SK-N-SH (cell line): ENCODE measurements around the gene CCDC188. TPM values are rescaled to one million over a fixed set of nuclear protein-coding genes. Genes with fewer than 3 reads are reported as not detected.

Experiments used
- CTCF ChIA-PET: fragments of 300-600, 350-600 bp; formaldehyde crosslinking; extraction: SDS; loops from one replicate; lab custom pipeline; 2021; lab: Yijun Ruan, JAX
- POLR2A ChIA-PET: fragments of 350-600 bp; sonication (Branson Sonifier 250); formaldehyde crosslinking; extraction: SDS; loops from one replicate; lab custom pipeline; 2020; ENCODE audit warnings: antibody characterized with exemption, inconsistent platforms; lab: Yijun Ruan, JAX
- DNase-seq: peaks from one replicate; pipeline ENCODE4 v3.0.0; 2012
- H2AFZ ChIP-seq: fragments of 200-600 bp; sonication (generic); 2 replicates; pipeline ENCODE4 v1.8.1; 2016; ENCODE audit warnings: antibody characterized with exemption, mild to moderate bottlenecking, low read depth
- H3F3A ChIP-seq: fragments of 200-600 bp; sonication (generic); replicated peaks from 2 replicates; pipeline ENCODE3; 2016; ENCODE audit warnings: antibody characterized with exemption, mild to moderate bottlenecking; ENCODE audit not compliant: insufficient read depth
- H3K27ac ChIP-seq, 2 experiments: fragments of 200-500 bp in 1 of 2; fragments of 200-600 bp in 1 of 2; sonication (Bioruptor generic) in 1 of 2; sonication (generic), shearing (Covaris generic) in 1 of 2; 2 replicates each; pipeline versions ENCODE4 v1.5.1 to v1.6.1; 2014 to 2016; ENCODE audit warnings: low read depth in 2 of 2, inconsistent platforms in 1 of 2, low read length in 1 of 2, mild to moderate bottlenecking in 1 of 2, mixed read lengths in 1 of 2
- H3K27me3 ChIP-seq: fragments of 200-600 bp; sonication (generic), shearing (Covaris generic); 2 replicates; pipeline ENCODE4 v1.6.1; 2016; ENCODE audit warnings: mixed run types; ENCODE audit not compliant: insufficient read depth
- H3K36me3 ChIP-seq, 2 experiments: fragments of 200-500 bp in 1 of 2; fragments of 200-600 bp in 1 of 2; sonication (Bioruptor generic) in 1 of 2; sonication (generic) in 1 of 2; replicated peaks in 1 of 2; 2 replicates each; pipeline versions ENCODE3 to v1.5.1; 2014 to 2016; ENCODE audit warnings: low read length in 1 of 2, mild to moderate bottlenecking in 1 of 2; ENCODE audit not compliant: insufficient read depth in 2 of 2, control insufficient read depth in 1 of 2
- H3K4me1 ChIP-seq, 2 experiments: fragments of 200-500 bp in 1 of 2; fragments of 200-600 bp in 1 of 2; sonication (Bioruptor generic) in 1 of 2; sonication (generic), shearing (Covaris generic) in 1 of 2; 2 replicates each; pipeline versions ENCODE4 v1.5.1 to v1.6.1; 2014 to 2016; ENCODE audit warnings: low read depth in 1 of 2, low read length in 1 of 2, mixed run types in 1 of 2; ENCODE audit not compliant: insufficient read depth in 2 of 2, control insufficient read depth in 1 of 2
- H3K4me2 ChIP-seq: fragments of 200-600 bp; sonication (generic), shearing (Covaris generic); 2 replicates; pipeline ENCODE4 v1.6.1; 2017; ENCODE audit warnings: mixed run types
- H3K4me3 ChIP-seq, 2 experiments: fragments of 200-500 bp in 1 of 2; fragments of 200-600 bp in 1 of 2; sonication (Bioruptor generic) in 1 of 2; sonication (generic), shearing (Covaris generic) in 1 of 2; 2 replicates each; pipeline versions ENCODE4 v1.5.1 to v1.8.1; 2014 to 2016; ENCODE audit warnings: low read depth in 2 of 2, inconsistent platforms in 1 of 2, low read length in 1 of 2, mild to moderate bottlenecking in 1 of 2, mixed read lengths in 1 of 2, moderate library complexity in 1 of 2
- H3K79me2 ChIP-seq: fragments of 200-600 bp; sonication (generic); 2 replicates; pipeline ENCODE4 v1.8.1; 2017; ENCODE audit warnings: mild to moderate bottlenecking; ENCODE audit not compliant: insufficient read depth
- H3K9ac ChIP-seq: fragments of 200-600 bp; sonication (generic); 2 replicates; pipeline ENCODE4 v1.6.1; 2017; ENCODE audit warnings: mixed run types
- H3K9me2 ChIP-seq: fragments of 200-600 bp; sonication (generic); 2 replicates; pipeline ENCODE4 v1.6.1; 2017; ENCODE audit warnings: mixed run types
- H3K9me3 ChIP-seq: fragments of 200-600 bp; sonication (generic); 2 replicates; pipeline ENCODE4 v1.6.1; 2017; ENCODE audit warnings: mixed run types, mild to moderate bottlenecking, moderate library complexity
- H4K20me1 ChIP-seq: fragments of 200-600 bp; sonication (generic); 2 replicates; pipeline ENCODE4 v1.6.1; 2017; ENCODE audit warnings: mild to moderate bottlenecking, mixed run types; ENCODE audit not compliant: insufficient read depth
- CHD2 ChIP-seq: fragments of 150-350 bp; IDR thresholded peaks from 2 replicates; pipeline ENCODE4 v1.6.1; 2018; ENCODE audit warnings: low read length; ENCODE audit not compliant: partially characterized antibody
- ELF1 ChIP-seq: IDR thresholded peaks from 2 replicates; pipeline ENCODE4 v1.4.0; 2012
- EP300 ChIP-seq, 2 experiments: IDR thresholded peaks; 2 replicates each; pipeline versions ENCODE4 v1.4.0 to v1.6.1; 2012; ENCODE audit warnings: borderline replicate concordance in 1 of 2, low read depth in 1 of 2, low read length in 1 of 2
- EZH2phosphoT487 ChIP-seq: fragments of 200-600 bp; sonication (generic); IDR thresholded peaks from 2 replicates; pipeline ENCODE4 v1.6.1; 2017; ENCODE audit warnings: low read depth, mixed run types, mild to moderate bottlenecking, antibody characterized with exemption, moderate library complexity, borderline replicate concordance
- FOSL2 ChIP-seq: IDR thresholded peaks from 2 replicates; pipeline ENCODE4 v1.4.0; 2012; ENCODE audit warnings: low read depth, mild to moderate bottlenecking, moderate library complexity, borderline replicate concordance
- JUND ChIP-seq: IDR thresholded peaks from 2 replicates; pipeline ENCODE4 v1.4.0; 2012
- MAX ChIP-seq: IDR thresholded peaks from 2 replicates; pipeline ENCODE4 v1.4.0; 2012; ENCODE audit warnings: low read depth
- MEF2A ChIP-seq: IDR thresholded peaks from 2 replicates; pipeline ENCODE4 v1.4.0; 2012; ENCODE audit warnings: low read depth, borderline replicate concordance
- NFIC ChIP-seq: IDR thresholded peaks from 2 replicates; pipeline ENCODE4 v1.4.0; 2012; ENCODE audit warnings: borderline replicate concordance
- NRF1 ChIP-seq: IDR thresholded peaks from 2 replicates; pipeline ENCODE4 v1.6.1; 2012; ENCODE audit warnings: low read depth, mild to moderate bottlenecking, low read length
- PBX3 ChIP-seq: IDR thresholded peaks from 2 replicates; pipeline ENCODE4; 2012
- POLR2AphosphoS5 ChIP-seq: IDR thresholded peaks from 2 replicates; pipeline ENCODE4 v1.6.1; 2012; ENCODE audit warnings: low read depth, low read length
- RAD21 ChIP-seq: IDR thresholded peaks from 2 replicates; pipeline ENCODE4 v1.6.1; 2012; ENCODE audit warnings: mild to moderate bottlenecking, low read length
- RCOR1 ChIP-seq: fragments of 150-350 bp; IDR thresholded peaks from 2 replicates; pipeline ENCODE4 v1.6.1; 2017; ENCODE audit warnings: antibody characterized with exemption, low read length
- REST ChIP-seq: IDR thresholded peaks from 2 replicates; pipeline ENCODE4 v1.6.1; 2012; ENCODE audit warnings: mild to moderate bottlenecking, low read depth, low read length, moderate library complexity
- SIN3A ChIP-seq: IDR thresholded peaks from 2 replicates; pipeline ENCODE4 v1.6.1; 2012; ENCODE audit warnings: low read depth, mild to moderate bottlenecking, low read length, moderate library complexity, borderline replicate concordance
- TAF1 ChIP-seq: IDR thresholded peaks from 2 replicates; pipeline ENCODE4 v1.6.1; 2012; ENCODE audit warnings: low read depth, mild to moderate bottlenecking, low read length, moderate library complexity, borderline replicate concordance
- TCF12 ChIP-seq: IDR thresholded peaks from 2 replicates; pipeline ENCODE4 v1.4.0; 2012
- USF1 ChIP-seq: IDR thresholded peaks from 2 replicates; pipeline ENCODE4 v1.4.0; 2012; ENCODE audit warnings: low read depth, borderline replicate concordance
- USF2 ChIP-seq: fragments of 150-350 bp; IDR thresholded peaks from 2 replicates; pipeline ENCODE4 v1.6.1; 2017; ENCODE audit warnings: antibody characterized with exemption, low read length, low read depth, borderline replicate concordance
- WGBS: methylation state at CpG from one replicate; pipeline ENCODE4 v1.1.6; 2017; ENCODE audit warnings: low lambda C conversion rate; 5-methylcytosine and 5-hydroxymethylcytosine counted together
- polyA plus RNA-seq, 3 experiments: library from polyadenylated mRNA; depleted of rRNA; stranded (reverse); fragments of >200 nt; gene quantifications; 2 replicates each; pipeline ENCODE4 v1.2.3, GENCODE V29; 2012

Gene CCDC188
- polyA plus RNA-seq, 1 of the 3 experiments (the other 2 are of a cell fraction) = 21.1 TPM

- no peaks in the 10 kb centered on the region for H4K20me1 ChIP-seq
- no peak overlapping the region for H2AFZ ChIP-seq
- no peak for DNase-seq
- H3K79me2 ChIP-seq = 0 out of 2 replicates have a peak, but pooled peaks cover 4% of the 10 kb centered on the region
- ChIA-PET POLR2A (no interaction called here), CTCF (interaction anchor here (0.7 to 1.6 kb wide), 4 partner anchors 21 to 157 kb away, joined by 3 to 6 read pairs (median 4); no protein-coding TSS in a partner anchor)
- H3K27me3 ChIP-seq = no peaks in the 10 kb centered on the region
- no peaks in the 10 kb centered on the region for H3F3A ChIP-seq
- no peaks in the 10 kb centered on the region for H3K9me2 ChIP-seq
- H3K27ac ChIP-seq = no peak overlapping the region
- H3K36me3 ChIP-seq = no peaks in the 10 kb centered on the region
- peaks cover 0 to 31% of the 10 kb centered on the region in 2 experiments; a peak in 1 of 4 replicates for H3K4me1 ChIP-seq
- H3K9me3 ChIP-seq = no peaks in the 10 kb centered on the region
- no peak overlapping the region for H3K4me2 ChIP-seq
- TF ChIP-seq NFIC = no peak
- TF ChIP-seq FOSL2 = no peak
- no peak for TF ChIP-seq ELF1
- TF ChIP-seq TAF1 = no peak
- TF ChIP-seq MEF2A = no peak
- TF ChIP-seq RAD21 = no peak
- TF ChIP-seq TCF12 = no peak
- no peak for TF ChIP-seq NRF1
- TF ChIP-seq EP300 (IDR thresholded peaks at IDR 0.05; ENCODE audit: borderline replicate concordance in 1 of 2, low read depth in 1 of 2, low read length in 1 of 2) = no peak
- TF ChIP-seq CHD2 = no peak
- 82% methylated on average over 5 of the region's 9 CpGs for WGBS
- no peak overlapping the region for H3K4me3 ChIP-seq
- no peak overlapping the region for H3K9ac ChIP-seq
Measured at GRCh38 chr22:20159076-20159475, 8.2 kb upstream of the CCDC188 start.

GRCh38 chr22:20158391-20159036 lies 7.7 kb upstream of the CCDC188 start:
- CTCF ChIA-PET = interaction anchor here (0.7 to 2.9 kb wide), 6 partner anchors 22 to 158 kb away, joined by 3 to 14 read pairs (median 5); no protein-coding TSS in a partner anchor

More at GRCh38 chr22:20158391-20159036, 7.7 kb upstream of the CCDC188 start:
- H2AFZ ChIP-seq = no peak overlapping the region
- peaks cover 0 to 2% of the 10 kb centered on the region in 2 experiments for H3K36me3 ChIP-seq
- no peaks in the 10 kb centered on the region for H3K9me3 ChIP-seq
- no peak overlapping the region for H3K27ac ChIP-seq
- H3K79me2 ChIP-seq = 0 out of 2 replicates have a peak, but pooled peaks cover 4% of the 10 kb centered on the region
- WGBS = 49% methylated on average over 2 of the region's 15 CpGs
- H3K9me2 ChIP-seq = no peaks in the 10 kb centered on the region
- no peak for DNase-seq
- no peaks in the 10 kb centered on the region for H4K20me1 ChIP-seq
- POLR2A ChIA-PET = no interaction called here
- no peak overlapping the region for H3K9ac ChIP-seq
- TF ChIP-seq REST (no peak), RAD21 (no peak), SIN3A (no peak), MAX (no peak), USF2 (no peak), EZH2phosphoT487 (no peak), PBX3 (no peak), RCOR1 (no peak), JUND (no peak), USF1 (no peak), POLR2AphosphoS5 (no peak), TAF1 (no peak), CHD2 (no peak)
- H3K27me3 ChIP-seq = no peaks in the 10 kb centered on the region
- H3K4me2 ChIP-seq = no peak overlapping the region
- H3F3A ChIP-seq = no peaks in the 10 kb centered on the region
- peaks cover 0 to 35% of the 10 kb centered on the region in 2 experiments; a peak in 1 of 4 replicates for H3K4me1 ChIP-seq
- no peak overlapping the region for H3K4me3 ChIP-seq
